ENCODE measurements around the gene ABCA12.

GRCh38 chr2:215071676-215072075 is 66.8 kb downstream of the ABCA12 start:
- TF ChIP-seq TAF1 (IDR thresholded peaks at IDR 0.05; ENCODE audit: borderline replicate concordance, low read depth, low read length) (no peak), POLR2AphosphoS5 (IDR thresholded peaks at IDR 0.05; ENCODE audit: low read depth, low read length) (no peak)

Data from GM12892 (cell line).